Pancreas (tissue), 10 donors: ENCODE measurements around the gene HYAL2. TPM values are rescaled to one million over a fixed set of nuclear protein-coding genes. Genes with fewer than 3 reads are reported as not detected.

Experiments
- ATAC-seq, 4 donors: fragments of 200-7000 bp; cut with Tn5 transposase; one replicate each; pipeline versions ENCODE4 v1.8.0 to v1.9.1; 2020; ENCODE audit warnings: mild to moderate bottlenecking in 4 of 4, moderate library complexity in 4 of 4
- DNase-seq, 6 donors: peaks; one replicate each; pipeline ENCODE4 v3.0.0-alpha.2; 2020
- FAIRE-seq: peaks from 2 replicates; lab custom pipeline; 2012; peaks lifted over from hg19 to GRCh38; lab: Jason Lieb, UNC
- H3K27ac ChIP-seq, 4 donors: fragments of 200-600 bp; sonication (generic); 1 replicate in 3 of 4; 2 replicates in 1 of 4; pipeline versions ENCODE4 v1.5.0 to v1.8.0; 2020
- H3K27me3 ChIP-seq, 4 donors: fragments of 200-600 bp; one replicate each; pipeline ENCODE4 v1.8.0; 2021
- H3K36me3 ChIP-seq, 3 donors: fragments of 200-600 bp; sonication (generic) in 1 of 3; one replicate each; pipeline versions ENCODE4 v1.5.0 to v1.8.0; 2020 to 2021
- H3K4me1 ChIP-seq, 3 donors: fragments of 200-600 bp; one replicate each; pipeline ENCODE4 v1.8.0; 2021
- H3K4me3 ChIP-seq, 4 donors: fragments of 200-600 bp; sonication (generic) in 2 of 4; one replicate each; pipeline versions ENCODE4 v1.5.0 to v1.8.0; 2020 to 2021
- H3K9me3 ChIP-seq, 4 donors: fragments of 200-600 bp; one replicate each; pipeline ENCODE4 v1.8.0; 2021
- WGBS, 2 donors: extraction: QIAGEN DNeasy Blood & Tissue Kit; methylation state at CpG; one replicate each; pipeline ENCODE4 v1.1.7; 2013; 5-methylcytosine and 5-hydroxymethylcytosine counted together
- intact Hi-C, 3 donors: fragments of 100-400 bp; cut with DNase I; formaldehyde crosslinking; loops; one replicate each; pipeline versions ENCODE4 v1.11.1 to v1.14.2; 2022
- polyA plus RNA-seq, 2 donors: library from polyadenylated mRNA; stranded (reverse); fragments of 200-250 nt; gene quantifications; one replicate each; pipeline ENCODE4 v1.2.3, GENCODE V29; 2013
- total RNA-seq, 6 donors: library from RNA; stranded (reverse); fragmentation: NEBNext Ultra II Directional in 4 of 6; extraction: Animal tissue kit (Norgen Biotek cat#: 25700) in 4 of 6; gene quantifications; one replicate each; pipeline versions ENCODE4 v1.2.1 to v1.2.4, GENCODE V29; 2021 to 2023
- TF ChIP-seq, protein P1 (sequence below), 4 donors: fragments of 200-600 bp; sonication (generic) in 3 of 4; IDR thresholded peaks; one replicate each; pipeline versions ENCODE4 v1.5.0 to v1.8.0; 2021; ENCODE audit warnings: antibody characterized with exemption in 4 of 4
- donor health status: healthy with polysubstance abuse.
- donor health status: DM: no; HTN: no; CAD: no; lungs with moderate emphysema.
- donor health status: DM: no; HTN: no; CAD: no.
- donor health status: control.
- donor health status: control.
- donor health status: Bipolar disorder and iron deficiency.
- donor health status: DM: yes; HTN: yes; CAD: no.
- donor health status: DM: no; HTN: no; CAD: no.
- donor health status: DM: no; HTN: no; CAD: no.
- donor health status: DM: yes; HTN: yes; CAD: no.

The HYAL2 gene
- total and polyA plus RNA-seq, 8 donors, result 6.3 to 39.5 (median 14.3) TPM

GRCh38 chr3:50347187-50347813, 24.8 kb upstream of the HYAL2 start:
- Histone ChIP-seq H3K27ac (no peak overlapping the region), H3K27me3 (no peaks in the 10 kb centered on the region), H3K4me3 (no peak overlapping the region), H3K36me3 (peaks cover 0 to 9% (median 0%) of the 10 kb centered on the region in 3 donors), H3K4me1 (peaks cover 0 to 22% (median 7%) of the 10 kb centered on the region in 3 donors), H3K9me3 (no peaks in the 10 kb centered on the region)
- DNase-seq, result peak in 4 of 6 donors; percentile 70 to 84 (median 80)
- peak in 3 of 4 donors; percentile 7 to 15 (median 12) for ATAC-seq
- 26 to 30% methylated on average over 12 to 14 of the region's 14 CpGs for WGBS, 2 donors
- TF ChIP-seq, protein P1, sequence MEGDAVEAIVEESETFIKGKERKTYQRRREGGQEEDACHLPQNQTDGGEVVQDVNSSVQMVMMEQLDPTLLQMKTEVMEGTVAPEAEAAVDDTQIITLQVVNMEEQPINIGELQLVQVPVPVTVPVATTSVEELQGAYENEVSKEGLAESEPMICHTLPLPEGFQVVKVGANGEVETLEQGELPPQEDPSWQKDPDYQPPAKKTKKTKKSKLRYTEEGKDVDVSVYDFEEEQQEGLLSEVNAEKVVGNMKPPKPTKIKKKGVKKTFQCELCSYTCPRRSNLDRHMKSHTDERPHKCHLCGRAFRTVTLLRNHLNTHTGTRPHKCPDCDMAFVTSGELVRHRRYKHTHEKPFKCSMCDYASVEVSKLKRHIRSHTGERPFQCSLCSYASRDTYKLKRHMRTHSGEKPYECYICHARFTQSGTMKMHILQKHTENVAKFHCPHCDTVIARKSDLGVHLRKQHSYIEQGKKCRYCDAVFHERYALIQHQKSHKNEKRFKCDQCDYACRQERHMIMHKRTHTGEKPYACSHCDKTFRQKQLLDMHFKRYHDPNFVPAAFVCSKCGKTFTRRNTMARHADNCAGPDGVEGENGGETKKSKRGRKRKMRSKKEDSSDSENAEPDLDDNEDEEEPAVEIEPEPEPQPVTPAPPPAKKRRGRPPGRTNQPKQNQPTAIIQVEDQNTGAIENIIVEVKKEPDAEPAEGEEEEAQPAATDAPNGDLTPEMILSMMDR (IDR thresholded peaks at IDR 0.05), result peak; percentile 25 to 49 (median 36)
- intact Hi-C loops, result loop anchor here in 2 of 3 donors (5.0 to 10.0 kb wide), 2 partner anchors 195 to 208 kb away; no protein-coding TSS in a partner anchor
- FAIRE-seq, result peak; percentile 37

- no peaks in the 10 kb centered on the region for H3K9me3 ChIP-seq
- peak within 1 kb of the TSS in 2 of 4 donors; percentile 14 to 27 for H3K4me3 ChIP-seq
- peaks cover 0 to 12% (median 7%) of the 10 kb centered on the region in 3 donors for H3K4me1 ChIP-seq
- 25 to 30% methylated on average over 45 of the region's 45 CpGs for WGBS, 2 donors
- peak in 2 of 4 donors; percentile 10 to 20 for ATAC-seq
- no peak for FAIRE-seq
- peaks cover 0 to 9% (median 0%) of the 10 kb centered on the region in 3 donors for H3K36me3 ChIP-seq
- TF ChIP-seq, protein P1 (IDR thresholded peaks at IDR 0.05), result no peak
- no peak within 1 kb of the TSS for H3K27ac ChIP-seq
- intact Hi-C loops, result loop anchor here in 2 of 3 donors (5.0 to 10.0 kb wide), 2 partner anchors 197 to 209 kb away; no protein-coding TSS in a partner anchor
- peak in 2 of 6 donors; percentile 59 to 75 for DNase-seq
- H3K27me3 ChIP-seq, result no peaks in the 10 kb centered on the region
Measured at GRCh38 chr3:50345586-50346234, 23.2 kb upstream of the HYAL2 start, which contains the start of gene ZMYND10. Gene ZMYND10 (minus strand): TSS chr3:50345732. CDS start chr3:50345579, 153 bp downstream.

- TF ChIP-seq, protein P1 (IDR thresholded peaks at IDR 0.05), result no peak
- H3K27me3 ChIP-seq, result no peaks in the 10 kb centered on the region
- DNase-seq (no peak), FAIRE-seq (no peak), ATAC-seq (no peak)
- peaks cover 0 to 9% (median 0%) of the 10 kb centered on the region in 3 donors for H3K36me3 ChIP-seq
- no peaks in the 10 kb centered on the region for H3K9me3 ChIP-seq
- H3K4me3 ChIP-seq, result peak overlapping the region in 2 of 4 donors; percentile 14 to 27
- 75 to 86% methylated on average over 8 of the region's 8 CpGs for WGBS, 2 donors
- H3K4me1 ChIP-seq, result peaks cover 0 to 12% (median 7%) of the 10 kb centered on the region in 3 donors
- no peak overlapping the region for H3K27ac ChIP-seq
- intact Hi-C loops, result loop anchor here in 2 of 3 donors (5.0 to 10.0 kb wide), 2 partner anchors 197 to 210 kb away; no protein-coding TSS in a partner anchor
Measured at GRCh38 chr3:50345008-50345407, 22.5 kb upstream of the HYAL2 start.

DNA sequence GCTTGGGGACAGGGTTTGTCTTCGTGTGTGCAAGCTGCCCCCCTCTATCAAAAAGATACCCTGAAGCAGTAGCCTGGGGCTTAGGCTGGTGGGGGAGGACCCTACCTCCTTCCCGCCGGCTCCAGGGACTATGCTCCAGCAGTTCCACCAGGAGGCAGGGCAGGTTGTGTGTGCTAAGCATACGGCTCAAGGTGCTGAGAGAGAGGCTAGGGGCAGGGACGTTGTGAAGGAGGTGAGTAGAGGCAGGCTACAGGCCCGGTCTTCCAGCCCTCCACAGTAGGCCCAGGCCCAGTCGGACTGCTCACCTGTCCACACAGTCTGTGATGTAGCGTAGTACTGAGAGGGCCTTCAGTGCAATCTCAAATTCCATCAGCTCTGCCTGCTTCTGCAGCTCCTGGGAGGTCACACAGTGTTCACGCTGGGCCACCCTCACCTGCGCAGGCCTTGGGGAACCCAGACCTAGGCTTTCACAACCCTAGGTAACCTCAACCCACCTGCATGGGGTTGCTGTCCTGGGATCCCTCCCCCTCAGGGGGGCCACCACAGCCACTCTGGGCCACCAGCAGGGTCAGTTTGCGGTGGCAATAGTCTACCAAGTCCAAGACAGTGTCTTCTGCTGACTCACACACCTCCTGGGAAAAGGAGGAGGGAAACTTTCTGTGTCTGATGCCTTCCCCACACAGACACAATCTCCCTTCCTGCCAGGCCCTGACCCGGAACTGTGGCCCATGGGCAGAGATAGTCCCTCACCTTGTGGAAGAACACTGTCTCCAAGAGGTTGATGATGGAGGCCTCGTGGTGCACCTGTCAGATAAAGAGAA, 20.5 kb upstream of the HYAL2 start:
- no peak for DNase-seq
- peaks cover 0 to 10% (median 7%) of the 10 kb centered on the region in 3 donors for H3K4me1 ChIP-seq
- no peaks in the 10 kb centered on the region for H3K9me3 ChIP-seq
- H3K27ac ChIP-seq, result no peak overlapping the region
- no peak overlapping the region for H3K4me3 ChIP-seq
- intact Hi-C loops, result loop anchor here in 1 of 3 donors (10.0 kb wide), 1 partner anchor 212 kb away; no protein-coding TSS in a partner anchor
- peaks cover 0 to 7% (median 0%) of the 10 kb centered on the region in 3 donors for H3K36me3 ChIP-seq
- H3K27me3 ChIP-seq, result no peaks in the 10 kb centered on the region
- no peak for FAIRE-seq
- ATAC-seq, result no peak
- TF ChIP-seq, protein P1 (IDR thresholded peaks at IDR 0.05), result no peak
- 83 to 85% methylated on average over 13 of the region's 13 CpGs for WGBS, 2 donors
